Amygdala (tissue), 56 donors: ENCODE data around the gene INTS12.
"Not testable (repeated sequence)": the region's sequence is repeated elsewhere in the genome, so short reads cannot be mapped to it uniquely, and the experiment has no call there.

ENCODE experiments used
- DNase-seq, 56 donors: peaks; one replicate each; lab custom pipeline; 2025; lab: John Stamatoyannopoulos, UW

INTS12 gene, protein sequence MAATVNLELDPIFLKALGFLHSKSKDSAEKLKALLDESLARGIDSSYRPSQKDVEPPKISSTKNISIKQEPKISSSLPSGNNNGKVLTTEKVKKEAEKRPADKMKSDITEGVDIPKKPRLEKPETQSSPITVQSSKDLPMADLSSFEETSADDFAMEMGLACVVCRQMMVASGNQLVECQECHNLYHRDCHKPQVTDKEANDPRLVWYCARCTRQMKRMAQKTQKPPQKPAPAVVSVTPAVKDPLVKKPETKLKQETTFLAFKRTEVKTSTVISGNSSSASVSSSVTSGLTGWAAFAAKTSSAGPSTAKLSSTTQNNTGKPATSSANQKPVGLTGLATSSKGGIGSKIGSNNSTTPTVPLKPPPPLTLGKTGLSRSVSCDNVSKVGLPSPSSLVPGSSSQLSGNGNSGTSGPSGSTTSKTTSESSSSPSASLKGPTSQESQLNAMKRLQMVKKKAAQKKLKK

DNA sequence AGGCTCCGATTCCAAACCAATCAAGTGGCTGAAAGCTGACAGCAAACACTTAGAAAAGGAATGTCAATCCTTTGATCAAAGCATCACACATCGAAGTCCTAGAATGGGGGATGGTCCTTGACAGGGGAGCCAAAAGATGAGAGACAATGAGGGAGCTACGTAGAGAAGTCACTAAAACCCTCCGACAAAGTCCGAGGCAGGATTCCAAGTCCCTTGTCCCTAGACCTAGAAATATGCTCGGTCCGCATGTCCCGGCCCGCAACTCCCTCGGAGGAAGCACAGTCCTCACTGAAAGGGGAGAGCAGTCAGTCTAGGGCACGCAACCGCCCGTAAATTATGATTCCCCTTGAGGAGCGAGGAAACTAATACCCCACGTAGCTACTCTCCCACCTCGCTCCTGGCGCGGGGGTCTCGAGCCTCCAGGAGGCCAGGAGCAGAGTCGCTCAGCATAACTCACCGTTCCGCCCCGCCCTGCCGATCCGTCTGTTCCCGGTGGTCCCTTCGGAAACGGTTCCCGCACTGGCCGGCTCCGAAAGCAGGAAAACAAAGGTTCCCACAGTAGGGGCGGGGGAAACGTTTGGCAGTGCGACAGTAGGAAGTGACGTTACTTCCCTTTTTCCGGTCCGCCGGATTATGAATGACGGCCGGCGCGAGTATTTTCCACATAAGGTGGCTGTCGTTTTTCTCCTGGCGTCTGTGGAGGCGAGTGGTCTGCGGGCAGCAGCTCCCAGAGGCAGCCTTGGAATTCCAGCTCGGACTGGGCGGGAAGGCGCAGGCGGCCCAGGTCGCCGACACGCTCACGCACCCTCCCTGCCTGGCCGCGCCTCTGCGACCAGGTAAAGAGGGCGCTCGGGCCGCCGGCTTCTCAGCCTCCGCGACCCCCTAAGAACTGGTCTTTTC, at the start of gene INTS12, which contains the start of gene GSTCD:
INTS12 (minus strand) TSS at position 509 of the 900 bp plus-strand sequence. CDS start 8,684 bp downstream, outside the sequence.
GSTCD (plus strand) TSS at position 604 of the 900 bp plus-strand sequence. CDS start 8,830 bp downstream, outside the sequence.
- peak; percentile 47 to 97 (median 86) for DNase-seq

DNA sequence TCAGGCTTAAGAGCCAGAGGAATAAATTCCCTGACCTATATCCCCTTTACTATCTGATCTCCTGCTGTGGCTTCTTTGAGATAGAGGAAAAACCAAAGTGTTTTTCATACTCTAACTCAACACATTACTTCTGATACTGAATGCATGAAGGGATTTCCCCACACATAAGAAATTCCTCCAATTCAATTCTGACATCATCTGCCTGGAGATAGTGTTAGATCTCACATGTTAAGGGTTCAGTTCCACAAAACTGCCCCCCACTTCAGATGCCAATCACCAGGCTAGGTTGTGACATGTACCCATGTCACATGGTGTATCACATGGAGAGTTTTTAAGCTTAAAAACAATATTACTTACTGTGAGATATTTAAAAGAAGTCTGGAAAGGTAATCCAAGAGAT, 46.9 kb upstream of the INTS12 start:
- DNase-seq, result no peak

DNA sequence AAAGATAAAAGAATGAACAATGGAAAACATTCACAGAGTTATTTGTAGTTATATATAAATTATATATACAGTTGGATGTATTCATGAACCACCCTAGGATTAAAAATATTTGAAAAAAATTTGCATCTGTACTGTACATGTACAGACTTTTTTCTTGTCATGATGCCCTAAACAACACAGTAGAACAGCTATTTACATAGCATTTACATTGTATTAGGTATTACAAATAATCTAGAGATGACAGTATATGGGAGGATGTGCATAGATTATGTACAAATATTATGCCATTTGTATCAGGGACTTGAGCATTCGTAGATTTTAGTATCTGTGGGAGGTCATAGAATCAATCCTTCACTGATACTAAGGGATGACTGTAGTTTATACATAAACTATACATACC, 44.9 kb upstream of the INTS12 start:
- DNase-seq, result no peak

DNA sequence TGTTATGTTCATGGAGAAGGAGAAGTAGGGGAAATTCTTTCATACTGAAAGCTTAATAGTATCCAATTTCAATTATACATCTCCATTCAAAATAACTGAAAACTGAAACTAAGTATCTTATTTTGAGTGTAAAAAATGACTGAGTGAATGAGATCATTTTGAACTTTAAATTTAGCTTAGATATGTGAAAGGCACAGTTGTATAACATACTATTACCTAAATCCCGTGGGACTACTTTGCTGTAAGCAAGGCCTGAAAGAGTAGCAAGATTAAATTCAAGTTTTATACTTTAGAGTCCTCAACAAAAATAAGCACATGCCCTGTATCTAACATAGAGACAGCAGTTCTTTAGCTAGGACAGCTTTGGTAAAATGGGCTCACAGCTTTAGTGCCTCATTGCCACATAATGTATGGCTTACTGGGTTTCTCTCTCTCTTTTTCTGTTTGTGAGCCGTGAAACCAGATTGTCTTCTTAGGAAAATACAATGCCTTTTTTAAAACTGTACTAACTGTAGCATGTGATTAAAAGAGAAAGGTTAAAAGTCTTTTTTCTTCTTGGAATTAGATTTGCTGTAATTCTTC, 43.3 kb upstream of the INTS12 start:
- no peak for DNase-seq

DNA sequence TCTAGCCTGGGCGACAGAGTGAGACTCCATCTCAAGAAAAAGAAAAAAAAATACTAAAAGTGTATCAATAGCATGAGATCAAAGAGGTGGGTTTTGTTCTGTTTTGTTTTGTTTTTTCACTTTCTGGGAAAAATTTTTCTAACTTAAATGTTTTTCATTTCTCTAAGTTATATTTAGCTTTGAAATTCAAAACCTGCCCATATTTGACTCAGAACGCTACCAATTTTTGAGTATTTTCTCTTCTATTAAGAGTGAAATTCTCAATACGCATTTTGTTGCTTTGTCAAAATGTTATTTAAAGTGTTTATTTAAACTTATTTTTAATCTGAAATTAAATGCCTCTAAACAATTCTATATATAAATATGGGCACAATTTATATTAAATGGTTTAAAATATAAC, 39.7 kb upstream of the INTS12 start:
- DNase-seq, result no peak

DNA sequence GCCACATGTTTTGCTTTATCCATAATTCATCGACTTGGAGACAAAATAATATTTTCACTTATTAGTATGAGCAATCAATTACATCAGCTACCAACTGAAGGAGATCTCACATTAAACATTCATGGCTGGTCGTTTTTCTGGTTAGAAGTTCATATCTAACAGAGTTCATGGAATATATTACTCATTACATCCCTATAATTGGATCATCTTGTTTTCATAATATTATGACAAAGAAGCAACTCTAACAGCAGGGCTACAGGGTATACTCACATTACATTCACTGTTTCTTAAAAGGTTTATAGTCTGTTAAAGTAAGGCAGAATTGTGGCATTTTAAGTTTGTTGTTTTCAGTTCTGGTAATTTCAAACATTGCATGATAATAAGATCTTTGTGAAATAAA, 33.1 kb upstream of the INTS12 start:
- DNase-seq, result no peak

DNA sequence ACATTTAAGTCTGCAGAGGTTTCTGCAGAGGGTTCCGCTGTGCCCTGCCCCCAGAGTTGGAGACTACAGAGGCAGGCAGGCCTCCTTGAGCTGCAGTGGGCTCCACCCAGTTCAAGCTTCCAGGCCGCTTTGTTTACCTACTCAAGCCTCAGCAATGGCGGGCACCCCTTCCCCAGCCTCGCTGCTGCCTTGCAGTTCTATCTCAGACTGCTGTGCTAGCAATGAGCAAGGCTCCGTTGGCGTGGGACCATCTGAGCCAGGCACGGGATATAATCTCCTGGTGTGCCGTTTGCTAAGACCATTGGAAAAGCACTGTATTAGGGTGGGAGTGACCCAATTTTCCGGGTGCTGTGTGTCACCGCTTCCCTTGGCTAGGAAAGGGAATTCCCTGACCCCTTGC, 26.7 kb upstream of the INTS12 start:
- DNase-seq, result peak in 1 of 56 donors; percentile 0

DNA sequence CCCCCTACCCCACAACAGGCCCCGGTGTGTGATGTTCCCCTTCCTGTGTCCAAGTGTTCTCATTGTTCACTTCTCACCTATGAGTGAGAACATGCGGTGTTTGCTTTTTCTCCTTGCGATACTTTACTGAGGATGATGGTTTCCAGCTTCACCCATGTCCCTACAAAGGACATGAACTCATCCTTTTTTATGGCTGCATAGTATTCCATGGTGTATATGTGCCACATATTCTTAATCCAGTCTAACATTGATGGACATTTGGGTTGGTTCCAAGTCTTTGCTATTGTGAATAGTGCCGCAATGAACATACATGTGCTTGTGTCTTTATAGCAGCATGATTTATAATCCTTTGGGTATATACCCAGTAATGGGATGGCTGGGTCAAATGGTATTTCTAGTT, 21.4 kb upstream of the INTS12 start:
- DNase-seq, result not testable (repeated sequence)

DNA sequence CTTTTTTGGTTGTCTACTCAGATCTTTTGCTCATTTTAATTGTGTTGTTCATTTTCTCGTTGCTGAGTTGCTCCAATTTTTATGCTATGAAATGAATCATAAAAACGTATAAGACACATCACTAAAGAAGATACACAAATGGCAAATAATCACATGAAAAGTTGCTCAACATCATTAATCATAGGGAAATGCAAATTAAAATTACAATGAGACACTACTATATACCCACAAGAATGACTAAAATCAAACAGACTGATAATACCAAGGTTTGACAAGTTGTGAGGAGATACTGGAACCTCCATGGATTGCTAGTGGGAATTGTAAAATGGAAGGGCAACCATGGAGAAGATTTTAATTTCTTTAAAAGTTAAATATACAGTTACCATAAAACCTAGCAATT, 17.1 kb upstream of the INTS12 start:
- no peak for DNase-seq

DNA sequence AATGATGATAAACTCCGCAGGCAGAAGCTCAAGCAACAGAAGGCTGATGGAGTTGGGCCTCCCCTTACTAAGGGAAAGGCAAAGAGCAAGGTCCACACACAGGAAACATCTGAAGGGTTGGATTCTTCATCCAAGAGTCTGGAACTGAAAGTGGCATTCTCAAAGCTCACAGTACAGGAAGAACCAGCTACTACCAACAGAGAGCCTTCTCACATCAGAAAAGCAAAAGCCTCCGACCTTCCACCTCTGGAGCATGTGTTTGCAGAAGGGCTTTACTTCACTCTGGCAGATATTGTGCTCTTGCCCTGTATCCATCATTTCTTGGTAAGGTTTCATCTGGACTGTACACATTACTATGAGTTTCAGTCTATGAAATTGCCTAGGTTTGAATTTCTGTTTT, 10.7 kb upstream of the INTS12 start:
- no peak for DNase-seq

DNA sequence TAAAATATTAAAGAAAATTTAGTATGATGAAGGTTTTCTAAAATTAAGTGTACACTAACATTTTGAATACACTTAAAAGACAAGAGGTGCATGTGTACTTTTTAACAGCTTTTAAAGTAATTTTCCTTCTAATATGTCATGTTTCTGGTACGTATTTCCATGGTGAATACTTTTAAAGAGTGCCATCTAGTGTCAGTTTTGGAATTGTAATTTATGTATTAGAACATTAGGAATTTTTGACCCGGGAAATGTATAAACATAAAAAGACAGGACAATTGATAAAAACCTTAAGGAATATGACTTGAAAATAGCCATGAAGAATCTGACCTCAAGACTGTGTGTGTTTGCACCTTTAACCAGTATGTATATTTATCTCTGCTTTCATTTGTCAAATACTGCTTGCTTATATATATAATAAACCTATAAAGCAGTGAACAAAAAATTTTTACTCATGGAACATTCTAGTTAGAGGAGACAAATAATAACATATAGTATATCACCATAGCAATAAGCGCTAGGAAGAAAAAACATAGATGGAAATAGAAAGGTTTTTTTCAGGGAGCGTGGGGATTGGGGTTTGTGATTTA, 7.3 kb upstream of the INTS12 start:
- no peak for DNase-seq

DNA sequence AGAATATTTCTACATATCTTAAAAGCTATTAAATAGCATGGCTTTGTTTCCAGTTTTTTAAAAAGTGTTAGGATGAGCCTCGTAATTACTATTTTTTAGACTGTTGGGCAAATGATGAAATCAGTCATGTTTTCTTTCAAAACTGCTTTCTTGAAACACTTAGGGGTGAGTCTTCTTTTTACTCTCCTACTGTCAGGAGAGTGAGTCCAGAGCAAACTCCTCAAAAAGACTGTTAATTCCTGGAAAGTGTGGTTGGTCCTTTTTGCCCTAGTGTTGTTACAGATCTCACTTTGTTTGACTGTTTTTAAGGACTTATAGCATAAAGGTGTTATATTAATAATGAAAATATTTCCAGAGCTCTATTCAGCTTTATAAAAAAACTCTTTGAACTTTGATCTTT, 6.4 kb upstream of the INTS12 start:
- DNase-seq, result no peak

DNA sequence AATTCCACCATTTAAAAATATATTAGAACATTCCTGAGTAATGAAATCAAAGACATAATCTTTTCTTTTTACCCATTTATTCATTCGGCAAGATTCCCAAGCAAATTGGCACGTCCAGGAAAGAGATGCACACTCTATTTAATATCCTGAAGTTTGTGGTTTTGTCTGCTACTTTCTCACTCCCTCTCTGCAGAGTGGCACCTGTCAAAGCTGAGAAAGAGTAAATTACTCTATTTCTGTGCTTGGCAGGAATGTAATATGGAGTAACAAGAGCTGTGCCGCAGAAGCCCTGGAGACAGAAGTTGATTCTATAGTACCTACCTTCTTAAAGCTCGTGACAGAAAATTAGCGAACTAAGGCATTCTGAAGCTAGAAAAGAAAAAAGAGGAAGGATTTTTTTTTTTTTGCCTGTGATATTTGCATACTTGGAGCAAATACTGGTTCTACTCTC, 5.6 kb upstream of the INTS12 start:
- DNase-seq, result no peak

DNA sequence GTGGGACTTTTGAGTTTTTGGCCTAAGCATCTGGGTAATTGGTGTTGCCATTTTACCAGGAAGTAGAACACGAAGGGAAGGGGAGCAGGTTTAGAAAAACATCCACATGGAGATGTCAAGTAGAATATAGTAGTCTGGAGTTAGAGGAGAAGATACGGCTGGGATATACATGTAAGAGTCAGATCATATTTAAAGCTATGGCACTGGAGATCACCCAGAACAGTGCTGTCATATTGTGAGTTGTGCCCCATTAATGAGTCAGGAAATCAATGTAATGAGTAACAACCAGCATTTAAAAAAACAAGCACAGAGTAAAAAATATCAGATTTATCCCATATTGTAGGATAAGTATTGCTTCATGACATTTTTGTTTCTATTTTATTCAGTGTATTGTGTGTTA, 4.3 kb upstream of the INTS12 start:
- no peak for DNase-seq

DNA sequence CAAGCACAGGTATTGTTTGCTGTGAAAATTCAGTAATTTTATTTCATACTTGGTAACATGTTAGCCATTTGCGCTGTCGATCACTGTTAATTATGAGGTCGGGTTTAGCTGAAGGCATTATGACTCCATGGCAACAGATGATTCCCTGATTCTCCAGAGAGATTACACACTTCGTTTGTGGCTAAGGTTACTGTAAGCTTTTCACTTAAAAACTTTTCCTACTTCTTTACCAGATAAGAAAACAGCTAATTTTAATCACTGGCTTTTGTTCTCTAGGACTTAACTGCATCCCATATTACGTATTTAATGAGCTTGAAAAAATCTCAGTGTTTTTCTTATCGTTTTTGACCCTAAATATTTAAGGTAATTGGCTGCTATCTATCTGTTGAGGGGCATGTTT, 2.2 kb upstream of the INTS12 start:
- no peak for DNase-seq

DNA sequence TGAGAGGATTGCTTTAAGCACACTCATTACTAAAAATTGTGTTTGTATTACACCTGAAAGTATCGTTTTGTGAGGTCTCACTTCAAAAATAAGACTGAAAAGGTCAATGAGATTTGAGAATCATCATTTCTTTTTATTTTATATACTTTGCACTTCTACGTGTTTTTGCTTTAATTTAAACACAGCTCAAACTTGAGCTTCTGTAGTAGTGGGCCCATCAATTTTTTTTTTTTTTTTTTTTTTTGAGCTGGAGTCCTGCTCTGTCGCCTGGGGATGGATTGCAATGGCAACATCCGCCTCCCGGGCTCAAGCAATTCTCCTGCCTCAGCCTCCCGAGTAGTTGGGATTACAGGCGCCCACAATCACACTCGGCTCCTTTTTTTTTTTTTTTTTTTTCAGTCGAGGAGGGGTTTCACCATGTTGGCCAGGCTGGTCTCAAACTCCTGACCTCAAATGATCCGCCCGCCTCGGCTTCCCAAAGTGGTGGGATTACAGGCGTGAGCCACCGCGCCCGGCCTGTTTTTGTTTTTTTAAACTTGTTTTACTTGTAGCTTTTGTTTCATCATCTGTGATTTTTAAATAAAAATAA, 1.6 kb upstream of the INTS12 start:
- DNase-seq, result no peak

DNA sequence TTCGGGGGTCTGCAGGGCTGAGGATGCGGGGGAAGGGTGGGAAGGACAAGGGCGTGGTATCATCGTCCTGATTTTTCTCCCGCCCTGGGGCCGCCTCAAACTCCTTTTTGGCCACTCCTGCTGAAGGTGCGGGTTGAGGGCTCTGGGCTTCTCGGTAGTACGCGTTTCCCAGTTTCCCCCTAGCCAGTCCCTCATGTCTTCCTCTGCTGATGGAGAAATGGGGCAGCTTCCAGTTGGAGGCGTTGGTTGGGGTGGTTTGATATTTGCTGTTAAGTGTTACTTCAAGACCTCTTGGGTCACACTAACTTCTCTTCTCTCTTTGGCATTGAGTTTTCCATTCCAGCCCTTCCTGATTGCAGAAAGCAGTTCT, 577 bp upstream of the INTS12 start:
- DNase-seq, result peak in 7 of 56 donors; percentile 24 to 54 (median 31)

DNA sequence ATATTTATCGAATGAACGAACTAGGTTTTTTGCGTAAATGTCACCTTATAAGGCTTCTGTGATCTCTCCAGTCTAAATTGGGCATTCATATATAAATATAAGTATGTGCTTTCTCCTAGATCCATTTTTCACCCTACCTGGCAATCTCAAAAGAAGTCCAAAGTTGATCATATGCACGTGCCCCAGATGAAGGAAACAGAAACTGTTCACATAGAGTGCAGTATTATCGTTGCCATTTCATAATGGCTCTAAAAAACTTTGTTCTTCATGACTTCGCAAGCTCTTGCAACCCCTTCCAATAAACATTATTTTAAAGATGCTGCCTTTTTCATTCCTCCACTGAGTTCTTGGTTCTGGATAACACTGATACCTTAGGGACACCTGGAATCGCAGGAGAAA, 708 bp downstream of the INTS12 start:
- DNase-seq, result no peak

DNA sequence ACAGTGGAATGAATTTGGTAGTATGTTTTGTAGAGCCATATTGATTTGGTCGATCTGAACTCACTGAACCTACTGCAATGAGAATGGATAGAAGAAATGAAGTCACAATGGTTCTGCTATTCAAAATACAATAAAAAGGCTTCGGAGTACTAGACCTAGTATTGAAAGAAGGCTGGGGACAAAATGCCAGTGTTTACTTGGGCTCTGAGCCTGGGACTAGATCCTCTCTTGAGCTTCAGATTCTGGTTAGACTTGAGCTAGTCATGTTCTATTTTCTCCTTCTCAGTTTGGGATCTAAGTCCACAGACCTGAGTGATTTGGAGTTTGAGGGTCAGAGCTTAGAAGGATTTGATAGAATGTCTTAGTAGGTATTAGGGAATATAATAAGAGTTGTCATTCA, 9.9 kb downstream of the INTS12 start:
- DNase-seq, result no peak

DNA sequence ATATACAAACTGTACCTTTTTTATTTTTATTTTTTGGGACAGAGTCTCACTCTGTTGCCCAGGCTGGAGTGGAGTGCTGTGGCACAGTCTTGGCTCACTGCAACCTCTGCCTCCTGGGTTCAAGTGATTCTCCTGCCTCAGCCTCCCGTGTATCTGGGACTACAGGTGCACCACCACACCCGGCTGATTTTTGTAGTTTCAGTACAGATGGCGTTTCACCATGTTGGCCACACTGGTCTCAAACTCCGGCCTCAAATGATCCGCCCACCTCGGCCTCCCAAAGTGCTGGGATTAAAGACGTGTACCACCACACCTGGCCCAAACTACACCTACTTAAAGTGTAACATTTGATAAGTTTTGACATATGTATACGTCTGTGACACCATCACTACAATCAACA, 12.7 kb downstream of the INTS12 start:
- DNase-seq, result not testable (repeated sequence)
